Cardiac fibroblast (primary cell): Measurements from ENCODE around the gene DCC.

Source experiments
- DNase-seq, 2 donors: peaks; one replicate each; pipeline versions ENCODE4 v3.0.0 to v3.0.0-alpha.2; 2010; ENCODE audit warnings: low read depth in 2 of 2
- H3K4me3 ChIP-seq, 2 donors: replicated peaks in 1 of 2; 1 replicate in 1 of 2; 2 replicates in 1 of 2; pipeline ENCODE4 v1.5.1; 2011; ENCODE audit warnings: low read depth in 2 of 2, low read length in 2 of 2, mild to moderate bottlenecking in 2 of 2, moderate library complexity in 1 of 2
- CTCF ChIP-seq: IDR thresholded peaks from one replicate; pipeline ENCODE4 v1.5.1; 2011; ENCODE audit warnings: low read depth, mild to moderate bottlenecking, low read length, inconsistent platforms

DCC gene

GRCh38 chr18:52902188-52902587 lies 562.2 kb downstream of the DCC start:
- H3K4me3 ChIP-seq = no peak overlapping the region
- DNase-seq = no peak
- TF ChIP-seq CTCF = no peak

- H3K4me3 ChIP-seq = no peak overlapping the region
- DNase-seq = peak in 1 of 2 donors; percentile 1
- no peak for TF ChIP-seq CTCF
These were observed 563.9 kb downstream of the DCC start for GRCh38 chr18:52903857-52904256.

- no peak for TF ChIP-seq CTCF
- H3K4me3 ChIP-seq = no peak overlapping the region
- no peak for DNase-seq
These were observed 567.7 kb downstream of the DCC start for GRCh38 chr18:52907543-52908308.

- no peak for TF ChIP-seq CTCF
These were observed 574.2 kb downstream of the DCC start for GRCh38 chr18:52914148-52914547.

GRCh38 chr18:52920665-52921064 lies 580.7 kb downstream of the DCC start:
- no peak for DNase-seq
- no peak overlapping the region for H3K4me3 ChIP-seq
- TF ChIP-seq CTCF = no peak

More at GRCh38 chr18:52914148-52914547, 574.2 kb downstream of the DCC start:
- no peak for DNase-seq
- H3K4me3 ChIP-seq = no peak overlapping the region

- no peak overlapping the region for H3K4me3 ChIP-seq
- DNase-seq = no peak
- no peak for TF ChIP-seq CTCF
These were observed 593.4 kb downstream of the DCC start for GRCh38 chr18:52933356-52933755.

GRCh38 chr18:52936931-52937330 lies 596.9 kb downstream of the DCC start:
- TF ChIP-seq CTCF = no peak
- no peak overlapping the region for H3K4me3 ChIP-seq
- no peak for DNase-seq
